Embryonic facial prominence (tissue), 1 donor: Measurements from ENCODE around the gene OR2T6.
"Not testable (repeated sequence)": the region's sequence is repeated elsewhere in the genome, so short reads cannot be mapped to it uniquely, and the experiment has no call there.

Source experiments
- DNase-seq: peaks from one replicate; pipeline ENCODE4 v3.0.0-alpha.2; 2016; ENCODE audit errors: extremely low spot score

OR2T6 gene, protein sequence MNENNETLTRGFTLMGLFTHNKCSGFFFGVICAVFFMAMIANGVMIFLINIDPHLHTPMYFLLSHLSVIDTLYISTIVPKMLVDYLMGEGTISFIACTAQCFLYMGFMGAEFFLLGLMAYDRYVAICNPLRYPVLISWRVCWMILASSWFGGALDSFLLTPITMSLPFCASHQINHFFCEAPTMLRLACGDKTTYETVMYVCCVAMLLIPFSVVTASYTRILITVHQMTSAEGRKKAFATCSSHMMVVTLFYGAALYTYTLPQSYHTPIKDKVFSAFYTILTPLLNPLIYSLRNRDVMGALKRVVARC

DNA sequence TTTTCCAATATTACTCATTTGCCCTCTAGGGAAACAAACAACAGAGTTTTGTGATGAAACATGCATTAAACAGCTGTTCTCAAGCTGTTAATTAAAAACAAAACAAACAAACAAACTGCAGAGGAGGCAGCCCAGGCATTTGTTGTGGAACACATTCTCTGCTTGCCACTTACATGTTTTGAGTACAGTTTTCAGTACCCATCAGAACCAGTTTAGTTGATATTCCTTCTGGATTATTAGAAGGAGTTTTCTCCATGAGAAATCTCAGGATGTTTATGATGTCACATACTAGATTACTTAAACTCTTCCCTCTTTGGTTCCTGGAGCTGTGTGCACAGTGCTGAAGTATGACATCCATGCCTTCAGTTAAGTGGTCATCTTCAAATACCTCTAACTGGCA is at the start of gene OR2T6:
Gene OR2T6 (plus strand): TSS at position 301 of the 400 bp plus-strand sequence. CDS start 11,863 bp downstream, outside the sequence.
- DNase-seq, result no peak

DNA sequence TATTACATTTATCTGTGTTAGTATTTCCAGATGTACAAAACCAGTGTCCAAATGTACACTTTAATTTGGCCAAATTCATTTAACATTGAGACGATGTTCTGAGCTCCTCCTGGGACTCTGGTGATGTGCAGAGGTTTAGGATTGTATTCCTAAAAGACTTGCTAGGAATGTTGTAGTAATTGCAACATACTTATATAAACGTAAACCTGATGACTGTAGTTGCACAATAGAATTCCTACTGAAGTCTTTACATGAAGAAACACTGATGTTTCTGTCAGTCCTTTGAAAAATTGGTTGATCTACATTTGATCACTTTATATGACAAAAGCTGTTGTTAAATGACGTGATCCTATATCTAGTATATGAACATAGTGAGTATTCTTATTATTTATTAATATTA is 32.1 kb upstream of the OR2T6 start:
- DNase-seq, result no peak

DNA sequence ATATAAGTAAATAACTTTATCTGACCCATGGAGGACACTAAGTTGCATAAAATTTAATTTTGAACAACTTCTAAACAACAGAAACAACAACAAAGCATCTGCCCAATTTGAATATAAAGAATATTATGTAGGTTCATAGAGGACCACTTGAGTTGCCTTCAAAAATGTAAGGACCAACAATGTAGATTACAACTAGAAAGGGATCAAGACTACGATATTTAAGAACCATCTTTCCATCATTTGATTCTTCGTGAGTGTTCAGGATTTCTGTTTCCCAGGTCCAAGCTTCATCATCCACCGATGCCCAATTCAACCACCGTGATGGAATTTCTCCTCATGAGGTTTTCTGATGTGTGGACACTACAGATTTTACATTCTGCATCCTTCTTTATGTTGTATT is 27.1 kb upstream of the OR2T6 start, which contains the start of gene OR14C36:
Gene OR14C36 (plus strand): TSS at position 301 of the 400 bp plus-strand sequence. CDS start 0 bp downstream, at position 301.
- no peak for DNase-seq

DNA sequence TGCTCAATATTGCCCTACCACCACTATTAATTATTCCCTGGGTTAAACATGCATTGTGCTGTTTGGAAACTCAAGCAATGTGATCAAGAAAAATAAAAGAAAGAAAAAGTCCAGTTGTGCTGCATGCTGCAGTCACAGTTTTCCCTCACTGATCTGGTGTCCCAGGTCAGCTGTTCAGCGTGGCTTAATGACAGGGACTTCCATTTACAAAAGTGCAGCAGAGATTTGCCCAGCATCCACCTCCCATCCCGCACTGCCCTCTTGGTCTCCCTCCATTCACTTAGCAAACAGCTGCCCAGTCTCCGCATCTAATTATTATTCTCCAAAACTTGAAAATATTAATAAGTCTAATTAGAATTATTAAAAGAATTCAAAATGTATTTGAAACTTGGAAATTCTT is 16.1 kb upstream of the OR2T6 start:
- DNase-seq, result no peak

DNA sequence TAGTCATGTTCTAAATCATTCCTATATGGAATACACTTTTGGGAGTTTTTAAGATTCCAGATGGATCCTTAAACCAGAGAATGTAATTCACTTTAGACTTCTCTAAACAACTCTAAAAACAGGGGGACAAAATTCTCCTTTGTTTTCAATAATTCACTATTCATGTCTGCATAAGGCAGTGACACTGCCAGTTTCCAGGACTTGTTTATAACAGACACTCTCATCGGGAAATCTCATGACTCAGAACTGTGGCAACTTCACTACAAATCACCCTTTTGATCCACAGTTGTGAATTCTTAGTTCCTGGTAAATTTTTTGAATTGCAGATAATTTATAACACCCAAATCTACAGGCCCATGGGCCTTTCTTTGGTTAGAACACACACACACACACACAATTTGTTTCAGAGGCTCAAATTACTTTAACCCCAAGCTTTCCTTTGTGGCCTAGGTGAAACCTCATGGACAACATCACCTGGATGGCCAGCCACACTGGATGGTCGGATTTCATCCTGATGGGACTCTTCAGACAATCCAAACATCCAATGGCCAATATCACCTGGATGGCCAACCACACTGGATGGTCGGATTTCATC is 14.3 kb upstream of the OR2T6 start, which contains the start of gene OR2T4:
Gene OR2T4 (plus strand): TSS at position 545 of the 595 bp plus-strand sequence. CDS start 0 bp downstream, at position 545.
- DNase-seq, result no peak

DNA sequence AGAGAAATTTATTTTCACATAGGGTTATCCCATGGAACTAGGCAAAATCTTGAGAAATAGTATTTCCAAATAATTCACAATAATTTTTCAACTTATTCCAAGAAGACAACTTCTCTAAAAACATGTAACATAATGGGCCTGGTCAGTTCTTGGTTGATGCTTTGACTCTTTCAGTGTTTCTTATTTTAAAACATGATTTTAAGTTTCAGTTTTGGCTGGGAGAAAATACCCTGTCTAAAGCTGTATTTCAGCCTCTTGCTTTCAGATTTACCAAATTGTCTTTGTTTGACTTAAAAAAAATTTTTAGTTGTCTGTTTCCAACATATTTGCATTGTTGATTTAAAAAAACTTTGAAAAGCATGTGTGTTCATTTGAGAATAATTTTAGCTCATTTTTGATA is 8.9 kb upstream of the OR2T6 start:
- no peak for DNase-seq

DNA sequence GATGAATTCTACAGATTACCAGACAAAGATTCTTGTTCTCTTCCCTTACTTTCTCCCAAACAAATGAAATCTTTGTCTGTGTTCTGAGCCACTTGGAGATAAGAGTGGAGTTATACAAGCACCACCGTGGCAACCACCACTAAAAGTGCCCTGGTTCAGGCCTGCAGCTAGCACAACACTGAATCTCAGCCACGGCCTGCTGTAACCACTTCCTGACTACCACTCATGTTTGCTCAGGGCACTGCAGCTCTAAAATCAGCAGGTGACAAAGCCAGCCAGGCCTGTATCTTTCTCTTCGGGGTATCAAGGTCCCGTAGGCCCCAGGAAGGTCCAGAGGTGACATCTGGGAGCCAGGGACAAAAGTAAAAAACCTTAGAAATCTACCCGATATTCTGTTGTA is 3.2 kb upstream of the OR2T6 start:
- DNase-seq, result no peak

DNA sequence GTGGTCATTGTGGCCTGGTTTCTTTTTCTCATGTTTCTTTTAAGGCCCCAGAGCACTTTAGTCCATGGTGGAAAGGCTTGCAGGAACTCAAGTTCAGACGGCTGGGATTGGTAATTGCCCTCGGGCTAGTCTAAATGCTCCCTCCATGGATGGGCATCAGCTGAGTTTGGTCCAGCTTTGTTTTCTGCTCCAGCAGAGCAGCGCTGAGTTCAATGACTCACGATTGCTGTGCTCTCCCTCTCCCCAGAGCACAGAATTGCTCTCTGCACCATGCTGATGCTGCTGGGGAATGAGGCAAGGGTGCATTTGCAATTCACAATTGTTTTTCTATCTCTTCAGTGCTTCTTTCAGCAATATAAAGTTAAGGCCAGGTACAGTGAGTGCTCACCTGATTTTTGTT is 1.8 kb upstream of the OR2T6 start:
- no peak for DNase-seq

DNA sequence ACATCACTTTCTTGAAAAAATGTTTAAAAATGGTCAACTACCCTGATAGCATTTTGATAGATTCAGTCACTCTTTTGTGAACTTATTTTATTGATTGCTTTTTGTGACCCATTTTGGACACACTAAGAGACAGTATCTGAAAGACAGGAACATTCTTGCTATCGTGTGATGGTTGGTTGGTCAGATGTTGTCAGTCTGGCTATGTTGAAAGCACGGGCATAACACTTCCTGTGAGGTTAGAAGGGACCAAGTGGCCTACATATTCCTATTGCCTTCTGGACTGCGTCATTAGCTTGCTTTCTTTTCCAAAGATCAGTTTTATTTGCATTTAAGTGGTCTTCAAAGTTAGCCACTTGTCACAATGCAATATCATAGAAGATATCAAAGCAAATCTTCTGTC is 1.4 kb downstream of the OR2T6 start:
- no peak for DNase-seq

DNA sequence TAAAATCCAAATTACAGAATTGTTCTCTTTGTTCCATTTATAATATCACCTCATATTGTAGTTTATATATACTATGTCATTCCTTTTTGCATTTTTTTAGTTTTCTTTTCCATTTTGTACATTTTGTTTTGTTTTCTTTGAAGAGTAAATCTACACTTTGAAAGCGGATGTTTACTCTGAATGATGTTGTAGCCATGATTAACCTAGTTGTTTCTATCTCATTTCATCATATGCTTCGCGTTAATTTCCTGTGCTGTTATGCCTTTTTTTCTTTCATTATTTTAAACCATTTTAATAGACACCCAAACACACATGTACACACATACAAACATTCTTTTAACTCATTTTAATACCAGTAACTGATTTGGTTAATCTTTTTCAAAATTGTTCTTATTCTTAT is 5.3 kb downstream of the OR2T6 start:
- no peak for DNase-seq

DNA sequence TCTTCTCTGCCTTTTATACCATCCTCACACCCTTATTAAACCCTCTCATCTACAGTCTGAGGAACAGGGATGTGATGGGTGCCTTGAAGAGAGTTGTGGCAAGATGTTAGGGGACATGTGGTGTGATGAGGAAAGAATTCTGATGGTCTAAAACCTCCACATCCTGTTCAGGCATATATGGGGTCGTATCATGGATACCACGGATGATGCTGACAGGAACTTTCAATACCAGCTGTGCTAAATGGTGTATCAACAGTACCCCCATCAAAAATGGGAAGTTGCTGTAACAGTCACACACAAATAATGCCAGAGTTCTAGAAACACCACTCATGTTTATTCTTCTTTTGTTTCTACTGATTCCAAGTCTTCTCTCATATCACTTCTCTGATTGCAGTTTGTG is 12.9 kb downstream of the OR2T6 start:
- DNase-seq, result no peak

DNA sequence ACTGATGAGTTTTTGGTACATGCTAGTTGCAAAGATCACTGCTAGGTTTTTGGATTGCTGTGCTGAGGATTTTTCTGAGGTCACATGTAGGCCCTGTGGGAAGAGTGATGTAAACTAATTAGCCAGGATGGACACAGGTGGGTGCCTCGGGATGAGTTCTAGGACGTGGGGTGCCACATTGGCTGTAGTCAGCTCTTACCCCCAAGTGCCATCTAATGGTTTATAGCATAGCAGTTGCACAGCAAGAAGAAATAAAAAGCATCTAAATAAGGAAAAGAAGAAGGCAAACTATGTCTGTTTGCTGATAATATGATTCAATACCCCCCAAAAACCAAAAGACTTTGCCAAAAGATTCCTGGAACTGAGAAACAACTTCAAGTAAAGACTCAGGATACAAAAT is 17.5 kb downstream of the OR2T6 start:
- DNase-seq, result no peak

DNA sequence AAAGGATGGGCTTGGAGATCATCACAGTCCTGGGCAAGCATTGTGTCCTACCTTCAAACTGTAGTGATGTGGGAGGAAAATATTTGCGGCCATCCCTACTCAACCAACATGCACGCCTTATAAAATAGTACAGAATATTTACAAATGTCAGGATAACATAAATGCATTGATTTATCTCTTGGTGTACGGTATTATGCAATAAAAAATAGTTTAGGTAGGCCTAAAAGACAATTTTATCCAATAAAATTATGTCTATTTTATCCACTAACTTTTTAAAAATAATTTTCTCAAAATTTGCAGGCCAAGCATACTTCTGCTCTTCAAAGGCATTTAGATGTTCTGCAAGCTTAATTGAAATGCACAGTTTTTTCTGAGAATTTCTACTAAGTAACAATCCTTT is 27.2 kb downstream of the OR2T6 start, which contains the start of gene OR2T1:
Gene OR2T1 (plus strand): TSS at position 301 of the 400 bp plus-strand sequence. CDS start 3,100 bp downstream, outside the sequence.
- no peak for DNase-seq

DNA sequence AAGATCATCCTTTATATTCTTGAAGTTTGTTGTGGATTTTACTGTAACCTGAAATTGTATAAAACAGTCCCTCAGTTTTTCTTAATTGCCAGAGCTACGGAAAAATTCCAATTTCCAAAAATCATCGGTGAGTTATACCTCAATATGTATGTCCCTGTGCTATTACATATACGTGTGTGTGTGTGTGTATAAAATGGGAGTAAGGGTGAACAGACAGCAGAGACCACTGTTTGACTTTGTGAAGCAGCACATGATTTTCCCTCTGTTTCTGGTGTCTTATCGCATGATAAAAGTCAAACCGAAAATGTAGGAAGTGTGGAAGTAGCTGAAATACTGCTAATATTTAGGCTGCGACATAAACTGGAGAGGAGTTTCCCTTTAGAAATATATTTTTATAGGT is 28.5 kb downstream of the OR2T6 start:
- DNase-seq, result no peak

DNA sequence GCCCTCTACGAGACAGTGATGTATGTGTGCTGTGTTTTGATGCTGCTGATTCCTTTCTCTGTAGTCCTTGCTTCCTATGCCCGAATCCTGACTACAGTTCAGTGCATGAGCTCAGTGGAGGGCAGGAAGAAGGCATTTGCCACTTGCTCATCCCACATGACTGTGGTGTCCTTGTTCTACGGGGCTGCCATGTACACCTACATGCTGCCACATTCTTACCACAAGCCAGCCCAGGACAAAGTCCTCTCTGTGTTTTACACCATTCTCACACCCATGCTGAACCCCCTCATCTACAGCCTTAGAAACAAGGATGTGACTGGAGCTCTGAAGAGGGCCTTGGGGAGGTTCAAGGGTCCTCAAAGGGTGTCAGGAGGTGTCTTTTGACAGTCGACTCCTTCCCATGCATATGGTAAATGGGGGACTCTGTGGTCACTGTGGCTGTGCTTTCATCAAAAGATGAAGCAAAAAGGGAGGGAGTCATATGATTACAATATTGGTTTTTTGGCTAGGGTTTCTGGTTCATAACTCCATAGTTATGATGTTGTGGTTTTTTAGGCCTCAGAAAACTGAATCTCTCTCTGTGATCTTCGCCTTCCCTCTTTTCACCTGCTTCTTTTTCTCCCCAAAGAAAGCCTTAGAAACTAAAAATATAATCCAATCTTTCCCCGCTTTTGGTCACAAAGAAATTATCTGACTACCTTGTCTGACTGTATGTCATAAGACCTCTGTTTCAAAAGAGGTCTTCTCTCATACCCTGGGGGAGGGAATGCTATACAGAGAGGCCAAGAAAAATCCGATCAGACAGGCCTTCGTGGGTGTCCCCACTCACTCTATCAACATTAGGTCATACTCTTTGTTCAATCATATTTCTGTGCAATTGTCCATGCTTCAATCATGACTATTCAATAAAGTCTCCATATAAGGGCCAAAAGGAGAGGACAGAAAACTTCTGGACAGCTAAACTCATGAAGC is 31.5 kb downstream of the OR2T6 start:
- DNase-seq, result no peak

DNA sequence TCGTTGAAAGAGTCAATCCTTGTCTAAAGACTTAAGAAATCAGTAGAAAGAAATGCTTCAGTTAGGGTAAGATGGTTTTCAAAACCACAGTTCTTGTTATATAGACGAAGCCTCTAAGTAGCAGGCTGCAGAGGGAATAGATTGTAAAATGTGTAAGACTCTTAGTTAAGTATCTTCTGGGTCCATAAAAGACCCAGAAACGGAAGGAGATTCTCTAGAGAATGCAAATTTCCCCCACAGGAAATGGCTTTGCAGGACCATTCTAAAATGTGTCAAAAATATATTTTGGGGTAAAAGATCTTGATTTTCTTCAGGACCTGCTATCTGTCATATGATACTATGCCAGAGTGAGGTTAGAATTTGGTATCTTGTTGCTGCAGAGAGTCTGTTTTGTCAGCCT is 40.7 kb downstream of the OR2T6 start:
- no peak for DNase-seq

DNA sequence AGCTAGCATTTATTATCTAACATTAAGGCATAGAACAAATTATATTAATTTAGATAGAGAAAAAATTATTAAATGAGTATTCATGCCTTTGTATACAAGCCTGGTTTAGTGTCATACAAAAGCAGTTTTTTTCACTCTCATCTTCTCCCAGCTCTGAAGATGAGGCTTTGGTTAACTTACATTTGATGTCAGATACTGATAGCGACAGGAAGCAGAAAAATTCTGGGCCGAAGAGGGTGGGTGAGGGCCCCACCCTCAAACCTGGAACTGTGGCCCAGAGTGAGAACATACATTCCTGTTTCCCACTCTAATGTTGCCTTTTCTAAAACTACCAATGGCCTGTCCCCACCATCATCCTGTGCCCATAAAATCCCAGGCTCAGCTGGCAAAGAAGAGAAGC is 42.3 kb downstream of the OR2T6 start:
- no peak for DNase-seq

DNA sequence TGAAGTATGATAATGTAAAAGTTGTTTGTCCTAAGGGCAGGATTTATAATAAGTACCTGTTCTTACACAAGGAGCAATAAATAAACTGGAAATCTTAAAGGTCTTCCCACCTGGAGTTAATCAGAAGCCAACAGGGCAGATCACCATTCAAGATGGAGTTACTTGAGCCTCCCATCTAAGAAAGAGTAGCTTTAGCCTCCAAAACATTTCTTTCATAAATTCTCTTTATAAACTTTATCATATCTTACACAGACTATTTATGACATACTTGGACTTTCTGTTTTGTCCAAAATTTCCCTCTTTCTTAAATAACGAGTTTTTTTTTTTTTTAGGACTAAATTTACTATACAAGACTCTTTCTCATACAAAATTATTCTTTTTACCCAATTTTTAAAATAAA is 45.8 kb downstream of the OR2T6 start:
- DNase-seq, result no peak

DNA sequence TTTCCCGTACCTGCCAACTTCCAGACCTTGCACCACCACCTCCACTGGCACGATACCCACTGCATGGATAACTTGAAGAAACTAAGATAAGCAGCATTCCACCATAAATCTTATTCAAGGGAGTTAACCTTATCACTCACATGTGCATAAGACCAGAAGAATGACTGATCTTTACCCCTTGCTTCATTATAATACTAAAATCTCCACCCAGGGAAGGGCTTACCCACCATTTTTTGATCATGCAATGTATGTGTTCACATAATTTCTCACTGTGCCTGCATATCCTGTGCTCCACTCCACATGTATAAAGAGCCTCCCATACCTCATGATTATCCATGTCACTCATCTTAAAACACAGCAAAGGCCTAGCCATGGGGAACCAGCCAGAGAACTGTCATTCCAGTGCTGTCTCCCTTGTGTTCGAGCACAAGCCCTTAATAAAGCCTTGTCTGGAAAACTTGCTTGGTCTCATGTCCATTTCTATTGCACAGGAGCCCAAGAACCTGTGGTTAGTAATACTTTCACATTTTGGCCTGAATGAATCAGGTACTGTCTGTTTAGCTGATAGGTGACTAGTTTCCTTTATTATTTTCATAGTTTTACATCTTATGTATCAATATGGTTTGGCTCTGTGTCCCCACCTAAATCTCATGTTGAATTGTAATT is 52.1 kb downstream of the OR2T6 start:
- DNase-seq, result not testable (repeated sequence)

DNA sequence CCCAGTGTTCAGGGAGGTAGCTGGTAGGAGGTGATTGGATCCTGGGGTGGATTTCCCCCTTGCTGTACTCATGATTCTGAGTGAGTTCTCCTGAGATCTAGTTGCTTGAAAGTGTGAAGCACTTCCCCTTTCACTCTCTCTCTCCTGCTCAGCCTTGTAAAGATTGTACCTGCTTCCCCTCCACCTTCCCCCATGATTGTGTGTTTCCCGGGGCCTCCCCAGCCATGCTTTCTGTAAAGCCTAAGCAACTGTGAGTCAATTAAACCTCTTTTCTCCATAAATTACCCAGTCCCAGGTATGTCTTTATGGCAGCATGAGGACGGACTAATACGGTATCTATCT is 52.6 kb downstream of the OR2T6 start:
- not testable (repeated sequence) for DNase-seq

DNA sequence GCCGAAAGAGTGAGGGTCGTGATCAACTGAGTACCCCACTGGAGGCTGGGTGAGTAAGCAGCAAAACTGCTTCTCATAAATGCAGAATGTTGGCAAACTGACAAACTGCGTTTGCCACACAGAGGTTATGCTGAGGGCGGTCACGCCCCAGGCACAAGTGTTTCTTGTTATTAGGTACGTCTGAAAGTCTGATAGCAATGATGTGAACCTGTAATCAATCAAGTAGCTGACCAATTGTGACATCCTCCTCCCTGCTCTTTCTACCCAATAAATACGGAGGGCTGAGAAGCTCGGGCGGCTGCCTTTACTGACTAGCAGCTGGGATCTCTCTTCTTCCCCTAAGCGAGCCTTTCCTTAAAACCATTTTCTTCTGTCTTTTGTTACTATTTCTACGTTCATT is 56.1 kb downstream of the OR2T6 start:
- DNase-seq, result not testable (repeated sequence)

DNA sequence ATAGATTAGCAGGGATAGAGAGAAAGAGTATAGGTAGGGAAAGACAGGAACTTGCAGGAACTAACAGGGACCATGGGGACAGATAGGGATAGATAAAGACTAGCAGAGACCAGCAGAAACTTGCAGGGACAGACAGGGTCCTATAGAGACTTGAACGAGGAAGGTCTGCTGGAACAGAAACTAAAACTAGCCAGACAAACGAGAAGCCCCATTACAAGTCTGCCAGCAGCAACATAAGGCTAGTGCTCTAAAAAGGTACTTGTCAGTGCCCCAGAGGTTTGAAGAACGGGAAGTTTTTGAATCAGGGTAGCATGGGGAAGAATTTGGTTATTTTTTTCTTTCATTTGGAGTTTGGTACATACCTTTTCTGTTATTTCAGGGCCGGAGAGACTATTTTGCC is 56.7 kb downstream of the OR2T6 start:
- not testable (repeated sequence) for DNase-seq
